ENCODE measurements around the gene KRTAP5-9.
"Not testable (repeated sequence)": the region's sequence is repeated elsewhere in the genome, so short reads cannot be mapped to it uniquely, and the experiment has no call there.

KRTAP5-9 gene

GRCh38 chr11:71563406-71563805 lies 15.2 kb downstream of the KRTAP5-9 start:
- no peak for DNase-seq

- no peak for DNase-seq
Observed at GRCh38 chr11:71564430-71564829, 16.2 kb downstream of the KRTAP5-9 start.

GRCh38 chr11:71565263-71565662 lies 17.0 kb downstream of the KRTAP5-9 start, which contains the start of gene KRTAP5-10:
KRTAP5-10 (plus strand) TSS chr11:71565563; CDS start chr11:71565588, 25 bp downstream.
- DNase-seq: no peak

- DNase-seq: no peak
Observed at GRCh38 chr11:71566081-71566620, 17.9 kb downstream of the KRTAP5-9 start.

DNA sequence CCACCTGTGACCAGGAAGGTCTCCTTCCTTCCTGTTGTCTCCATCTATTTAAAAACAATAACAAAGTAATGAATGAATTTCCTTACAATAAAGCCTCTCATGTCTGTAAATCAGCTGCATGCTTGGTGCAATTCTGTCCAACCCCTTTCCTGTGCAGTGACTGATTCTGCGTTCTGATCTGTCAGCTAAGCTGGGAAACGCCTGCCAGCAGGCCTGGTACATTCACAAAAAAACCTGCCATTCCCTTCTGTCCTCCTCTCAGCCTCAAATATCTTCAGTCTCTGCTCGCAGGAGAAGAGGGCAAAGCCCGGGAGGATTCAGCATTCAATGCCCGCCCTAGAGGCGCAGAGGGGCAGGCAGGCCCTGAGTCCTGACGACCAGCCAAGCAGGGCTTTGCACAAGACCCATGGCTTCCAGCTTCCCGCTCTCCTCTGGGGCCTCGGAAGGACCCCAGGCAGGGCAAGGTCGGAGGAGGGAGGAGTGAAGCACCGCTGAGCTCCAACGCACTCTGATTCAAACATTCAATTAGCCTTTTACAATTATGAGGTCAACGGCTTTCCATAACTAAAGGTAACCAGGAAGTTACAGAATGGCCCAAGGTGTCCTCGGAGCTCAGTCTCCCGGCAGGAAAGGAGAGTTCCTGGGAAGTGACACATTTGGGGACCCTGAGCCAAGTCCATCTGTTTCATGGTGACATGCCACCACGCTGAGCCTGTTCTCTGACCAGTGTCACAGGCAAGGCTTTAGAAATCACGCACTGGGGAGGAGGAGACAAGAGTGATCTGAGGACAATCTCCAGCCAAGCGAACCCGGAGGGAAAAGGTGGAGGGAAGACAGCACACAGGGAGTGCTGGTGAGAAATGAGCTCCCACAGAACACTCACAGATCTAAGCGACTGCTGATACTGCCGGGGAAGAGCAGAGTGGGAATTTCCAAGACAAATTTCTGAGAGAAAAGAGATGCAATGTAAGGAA lies 18.7 kb downstream of the KRTAP5-9 start:
- DNase-seq: not testable (repeated sequence)

GRCh38 chr11:71567633-71568032 lies 19.4 kb downstream of the KRTAP5-9 start:
- not testable (repeated sequence) for DNase-seq

DNA sequence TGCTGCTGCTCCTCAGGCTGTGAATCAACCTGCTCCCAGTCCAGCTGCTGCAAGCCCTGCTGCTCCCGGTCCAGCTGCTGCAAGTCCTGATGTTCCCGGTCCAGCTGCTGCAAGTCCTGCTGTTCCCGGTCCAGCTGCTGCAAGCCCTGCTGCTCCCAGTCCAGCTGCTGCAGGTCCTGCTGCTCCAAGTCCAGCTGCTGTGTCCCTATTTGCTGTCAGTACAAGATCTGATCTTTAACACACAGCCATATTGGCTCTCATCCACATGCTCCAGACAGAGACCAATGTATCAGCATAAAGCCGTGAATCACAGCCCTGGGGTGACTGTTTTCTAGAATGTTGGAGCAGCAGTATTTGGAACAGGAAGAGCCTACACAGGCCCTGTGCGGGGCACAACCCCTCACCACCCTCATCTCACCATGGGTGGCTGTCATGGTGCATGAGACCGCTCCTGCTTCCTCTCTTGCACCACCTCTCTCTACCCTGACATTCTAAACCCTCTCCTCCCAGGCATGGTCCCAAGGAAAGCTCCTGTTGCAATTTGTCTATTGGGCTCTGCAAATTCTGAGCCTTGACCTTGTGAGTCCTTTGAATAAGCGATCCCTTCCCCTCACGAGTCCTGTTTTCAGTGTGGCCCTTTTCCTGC lies 20.6 kb downstream of the KRTAP5-9 start:
- no peak for DNase-seq

DNA sequence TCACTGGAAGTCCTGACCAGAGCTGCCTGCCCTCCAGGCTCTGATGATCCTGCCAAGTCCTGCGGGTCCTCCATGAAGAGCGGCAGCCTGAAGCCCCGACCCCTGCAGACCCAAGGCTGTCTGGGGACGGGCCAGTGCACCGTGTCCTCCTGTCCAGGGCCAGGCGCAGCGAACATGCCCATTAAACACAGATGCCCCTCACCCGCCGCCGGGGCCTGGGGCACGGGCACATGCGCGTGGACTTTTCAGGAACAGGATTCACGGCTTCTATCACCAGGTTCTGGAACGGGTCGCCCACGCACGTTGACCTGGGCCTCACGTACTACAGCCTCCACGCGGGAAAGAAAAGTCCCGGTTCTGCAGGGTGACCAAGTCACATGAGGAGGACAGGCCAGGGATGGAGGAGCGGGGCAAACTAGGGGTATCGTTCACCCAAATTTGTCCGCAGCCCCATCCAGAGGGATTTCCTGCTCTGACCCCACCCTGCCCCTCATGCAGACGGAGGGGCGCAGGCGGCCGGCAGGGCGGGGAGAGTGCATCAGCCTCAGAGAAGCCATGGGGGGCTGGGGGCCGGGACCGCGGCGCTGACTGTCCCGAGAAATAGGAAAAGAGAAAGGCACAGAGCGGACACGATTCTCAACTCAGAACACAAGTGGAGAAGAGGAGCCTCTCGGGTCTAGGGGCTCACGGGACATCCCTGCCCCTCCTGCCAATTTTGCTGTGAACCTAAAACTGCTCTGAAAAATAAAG lies 23.1 kb downstream of the KRTAP5-9 start:
- not testable (repeated sequence) for DNase-seq

DNA sequence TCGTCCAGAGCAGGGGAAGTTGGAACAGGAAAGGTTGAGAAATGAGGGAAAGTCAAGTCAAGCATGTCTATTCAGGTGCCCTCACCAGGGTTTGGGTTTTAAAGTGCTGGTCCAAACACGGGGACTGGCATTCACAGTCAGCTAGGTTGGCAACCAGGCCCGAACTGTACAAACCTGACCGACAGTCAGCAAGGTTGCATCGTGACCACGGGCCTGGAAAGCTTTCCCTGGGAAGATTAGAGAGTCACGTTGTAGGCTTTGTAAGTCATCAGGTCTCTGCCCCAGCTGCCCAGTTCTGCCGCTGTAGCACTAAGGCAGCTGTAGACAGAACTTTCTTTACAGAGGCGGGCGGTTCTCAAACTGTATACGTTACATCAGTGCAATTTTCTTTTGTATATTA lies 24.6 kb downstream of the KRTAP5-9 start:
- no peak for DNase-seq

- no peak for DNase-seq
Observed at GRCh38 chr11:71574418-71574817, 26.2 kb downstream of the KRTAP5-9 start.

- DNase-seq: no peak
Observed at GRCh38 chr11:71575723-71576424, 27.7 kb downstream of the KRTAP5-9 start.

DNA sequence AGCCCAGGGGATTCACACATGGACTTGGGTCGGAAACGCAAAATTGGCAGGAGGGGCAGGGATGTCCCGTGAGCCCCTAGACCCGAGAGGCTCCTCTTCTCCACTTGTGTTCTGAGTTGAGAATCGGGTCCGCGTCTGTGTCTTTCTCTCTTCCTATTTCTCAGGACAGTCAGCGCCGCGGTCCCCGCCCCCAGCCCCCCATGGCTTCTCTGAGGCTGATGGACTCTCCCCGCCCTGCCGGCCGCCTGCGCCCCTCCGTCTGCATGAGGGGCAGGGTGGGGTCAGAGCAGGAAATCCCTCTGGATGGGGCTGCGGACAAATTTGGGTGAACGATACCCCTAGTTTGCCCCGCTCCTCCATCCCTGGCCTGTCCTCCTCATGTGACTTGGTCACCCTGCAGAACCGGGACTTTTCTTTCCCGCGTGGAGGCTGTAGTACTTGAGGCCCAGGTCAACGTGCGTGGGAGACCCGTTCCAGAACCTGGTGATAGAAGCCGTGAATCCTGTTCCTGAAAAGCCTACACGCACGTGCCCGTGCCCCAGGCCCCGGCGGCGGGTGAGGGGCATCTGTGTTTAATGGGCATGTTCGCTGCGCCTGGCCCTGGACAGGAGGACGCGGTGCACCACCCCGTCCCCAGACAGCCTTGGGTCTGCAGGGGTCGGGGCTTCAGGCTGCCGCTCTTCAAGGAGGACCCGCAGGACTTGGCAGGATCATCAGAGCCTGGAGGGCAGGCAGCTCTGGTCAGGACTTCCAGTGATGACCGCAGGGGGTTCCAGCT lies 28.7 kb downstream of the KRTAP5-9 start:
- DNase-seq: not testable (repeated sequence)

DNA sequence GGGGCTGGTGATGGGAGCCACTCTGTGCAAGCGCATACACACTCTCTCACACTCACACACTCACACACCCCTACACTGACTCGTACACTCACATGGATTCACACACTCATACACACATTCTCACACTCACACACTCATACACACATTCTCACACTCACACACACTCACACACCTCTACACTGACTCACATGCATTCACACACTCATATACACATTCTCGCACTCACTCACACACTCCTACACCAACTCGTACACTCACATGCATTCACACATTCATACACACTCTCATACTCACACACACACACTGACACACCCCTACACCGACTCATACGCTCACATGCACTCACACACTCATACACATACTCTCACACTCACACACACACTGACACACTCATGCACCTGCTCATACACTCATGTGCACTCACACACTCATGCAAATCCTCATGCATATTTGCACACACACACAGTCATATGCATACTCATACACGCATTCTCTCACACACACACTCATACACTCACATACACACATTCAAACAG lies 29.3 kb downstream of the KRTAP5-9 start:
- no peak for DNase-seq

DNA sequence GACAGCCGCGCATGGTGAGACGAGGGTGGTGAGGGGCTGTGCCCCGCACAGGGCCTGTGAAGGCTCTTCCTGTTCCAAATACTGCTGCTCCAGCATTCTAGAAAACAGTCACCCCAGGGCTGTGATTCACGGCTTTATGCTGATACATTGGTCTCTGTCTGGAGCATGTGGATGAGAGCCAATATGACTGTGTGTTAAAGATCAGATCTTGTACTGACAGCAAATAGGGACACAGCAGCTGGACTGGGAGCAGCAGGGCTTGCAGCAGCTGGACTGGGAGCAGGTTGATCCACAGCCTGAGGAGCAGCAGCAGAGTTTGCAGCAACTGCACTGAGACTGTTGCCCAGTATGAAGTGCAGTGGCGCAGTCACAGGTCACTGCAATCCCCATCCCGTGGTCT lies 31.3 kb downstream of the KRTAP5-9 start:
- DNase-seq: not testable (repeated sequence)

GRCh38 chr11:71580057-71581003 lies 32.1 kb downstream of the KRTAP5-9 start:
- DNase-seq: peak; percentile 44

- DNase-seq: no peak
Observed at GRCh38 chr11:71581826-71582225, 33.6 kb downstream of the KRTAP5-9 start.

DNA sequence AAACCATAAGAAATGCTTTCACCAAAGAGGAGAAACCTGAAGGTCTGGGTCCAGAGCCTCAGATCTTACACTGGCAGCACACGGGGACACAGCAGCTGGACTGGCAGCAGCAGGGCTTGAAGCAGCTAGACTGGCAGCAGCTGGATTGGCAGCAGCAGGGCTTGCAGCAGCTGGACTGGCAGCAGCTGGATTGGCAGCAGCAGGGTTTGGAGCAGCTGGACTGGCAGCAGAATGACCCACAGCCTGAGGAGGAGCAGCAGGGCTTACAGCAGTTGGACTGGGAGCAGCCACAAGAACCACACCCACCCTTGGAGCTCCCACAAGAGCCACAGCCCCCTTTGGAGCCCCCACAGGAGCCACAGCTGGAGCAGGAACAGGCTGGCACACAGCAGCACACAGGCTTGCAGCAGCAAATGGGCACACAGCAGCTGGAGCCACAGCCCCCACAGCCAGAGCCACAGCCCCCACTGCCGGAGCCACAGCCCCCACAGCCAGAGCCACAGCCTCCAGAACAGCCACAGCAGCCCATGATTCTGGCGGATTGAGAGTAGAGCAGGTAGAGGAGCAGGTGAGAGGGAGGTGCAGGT lies 34.2 kb downstream of the KRTAP5-9 start, which contains the start of gene KRTAP5-11:
Gene KRTAP5-11 (minus strand): TSS at position 567 of the 587 bp plus-strand sequence. CDS start 38 bp downstream, at position 529.
- DNase-seq: no peak

- DNase-seq: not testable (repeated sequence)
Observed at GRCh38 chr11:71582969-71583368, 34.7 kb downstream of the KRTAP5-9 start.

GRCh38 chr11:71585673-71586072 lies 37.5 kb downstream of the KRTAP5-9 start:
- not testable (repeated sequence) for DNase-seq
